Glomerular endothelial cell (primary cell): ENCODE data around the gene MORN5. TPM values are rescaled to one million over a fixed set of nuclear protein-coding genes. Genes with fewer than 3 reads are reported as not detected.
A peak's percentile ranks its signal among the peaks of the same experiment; 100 is the strongest.

Experiments
- DNase-seq: peaks from one replicate; pipeline ENCODE4 v3.0.0-alpha.2; 2011; ENCODE audit warnings: low read depth, low spot score; ENCODE audit errors: extremely low read depth
- total RNA-seq: library from RNA; depleted of rRNA; stranded (reverse); fragments of >200 nt; gene quantifications from 2 replicates; pipeline ENCODE4 v1.2.3, GENCODE V29; 2015

Gene MORN5
- total RNA-seq, 1 donor from 2014 or later = not detected

- no peak for DNase-seq
Observed at GRCh38 chr9:122124528-122124927, 35.2 kb upstream of the MORN5 start.

- DNase-seq = peak; percentile 50
Observed at GRCh38 chr9:122125158-122125508, 34.6 kb upstream of the MORN5 start.

- no peak for DNase-seq
Observed at GRCh38 chr9:122125509-122126330, 34.0 kb upstream of the MORN5 start.

- DNase-seq = no peak
Observed at GRCh38 chr9:122126331-122127261, 33.1 kb upstream of the MORN5 start.

- no peak for DNase-seq
Observed at GRCh38 chr9:122127396-122127798, 32.3 kb upstream of the MORN5 start.

- DNase-seq = no peak
Observed at GRCh38 chr9:122128007-122128968, 31.4 kb upstream of the MORN5 start.

GRCh38 chr9:122128969-122129343 is 30.8 kb upstream of the MORN5 start:
- no peak for DNase-seq

- DNase-seq = no peak
Observed at GRCh38 chr9:122129969-122130368, 29.7 kb upstream of the MORN5 start.

GRCh38 chr9:122130837-122131236 is 28.9 kb upstream of the MORN5 start:
- no peak for DNase-seq

GRCh38 chr9:122131401-122132001 is 28.2 kb upstream of the MORN5 start:
- no peak for DNase-seq

GRCh38 chr9:122132539-122132938 is 27.2 kb upstream of the MORN5 start:
- DNase-seq = no peak

GRCh38 chr9:122133263-122133983 is 26.3 kb upstream of the MORN5 start:
- no peak for DNase-seq

GRCh38 chr9:122133984-122134535 is 25.6 kb upstream of the MORN5 start:
- DNase-seq = no peak

GRCh38 chr9:122134822-122135528 is 24.7 kb upstream of the MORN5 start:
- DNase-seq = no peak

GRCh38 chr9:122135529-122135859 is 24.2 kb upstream of the MORN5 start:
- DNase-seq = no peak

GRCh38 chr9:122138560-122139268 is 21.0 kb upstream of the MORN5 start:
- no peak for DNase-seq

- no peak for DNase-seq
Observed at GRCh38 chr9:122140368-122141193, 19.1 kb upstream of the MORN5 start.
